Activated T-cell treated with anti-CD3 and anti-CD28 coated beads for 48 hours (primary cell): Measurements from ENCODE around the gene DAPP1.
"Not testable (repeated sequence)": the region's sequence is repeated elsewhere in the genome, so short reads cannot be mapped to it uniquely, and the experiment has no call there.

ENCODE experiments used
- DNase-seq: peaks from one replicate; pipeline ENCODE4 v3.0.0-alpha.2; 2020; ENCODE audit warnings: low read depth

Gene DAPP1, protein sequence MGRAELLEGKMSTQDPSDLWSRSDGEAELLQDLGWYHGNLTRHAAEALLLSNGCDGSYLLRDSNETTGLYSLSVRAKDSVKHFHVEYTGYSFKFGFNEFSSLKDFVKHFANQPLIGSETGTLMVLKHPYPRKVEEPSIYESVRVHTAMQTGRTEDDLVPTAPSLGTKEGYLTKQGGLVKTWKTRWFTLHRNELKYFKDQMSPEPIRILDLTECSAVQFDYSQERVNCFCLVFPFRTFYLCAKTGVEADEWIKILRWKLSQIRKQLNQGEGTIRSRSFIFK

DNA sequence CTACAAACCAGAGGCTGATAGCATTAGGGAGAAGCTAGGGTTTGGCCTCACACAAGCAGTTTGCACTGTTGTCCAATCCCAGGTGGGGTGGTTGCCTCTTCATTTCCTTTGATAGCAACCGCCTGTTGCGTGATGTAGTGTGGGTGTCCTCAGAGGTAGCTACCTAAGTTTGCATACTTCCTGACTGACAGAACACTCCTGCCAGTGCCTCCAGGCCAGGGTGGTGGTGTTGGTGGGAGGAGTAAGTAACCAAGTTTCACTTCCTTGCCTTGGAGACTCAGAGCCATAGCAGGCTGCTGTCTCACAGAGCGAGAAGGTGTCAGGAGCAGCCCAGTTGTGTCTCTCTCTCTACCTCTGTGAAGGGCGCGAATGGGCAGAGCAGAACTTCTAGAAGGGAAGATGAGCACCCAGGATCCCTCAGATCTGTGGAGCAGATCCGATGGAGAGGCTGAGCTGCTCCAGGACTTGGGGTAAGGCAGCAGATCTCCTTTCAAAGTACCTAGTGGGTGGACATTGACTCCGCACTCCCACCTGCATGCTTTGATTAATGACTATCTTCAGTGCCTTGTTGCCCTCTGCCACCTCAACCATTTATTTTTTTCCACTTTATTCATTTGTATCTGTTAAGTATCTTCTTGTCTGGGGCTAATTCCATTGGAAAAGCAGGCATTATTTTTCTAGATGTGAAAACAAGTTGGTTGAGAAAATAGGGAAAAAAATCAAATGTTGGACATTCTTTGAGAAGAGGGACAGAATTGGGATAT lies at the start of gene DAPP1:
DAPP1 (plus strand) TSS at position 283 of the 764 bp plus-strand sequence; CDS start at position 370, 87 bp downstream.
- DNase-seq, result peak; percentile 60

DNA sequence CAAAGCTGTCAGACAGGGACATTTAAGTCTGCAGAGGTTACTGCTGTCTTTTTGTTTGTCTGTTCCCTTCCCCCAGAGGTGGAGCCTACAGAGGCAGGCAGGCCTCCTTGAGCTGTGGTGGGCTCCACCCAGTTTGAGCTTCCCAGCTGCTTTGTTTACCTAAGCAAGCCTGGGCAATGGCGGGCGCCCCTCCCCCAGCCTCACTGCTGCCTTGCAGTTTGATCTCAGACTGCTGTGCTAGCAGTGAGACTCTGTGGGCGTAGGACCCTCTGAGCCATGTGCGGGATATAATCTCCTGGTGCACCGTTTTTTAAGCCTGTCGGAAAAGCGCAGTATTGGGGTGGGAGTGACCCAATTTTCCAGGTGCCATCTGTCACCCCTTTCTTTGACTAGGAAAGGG lies 45.8 kb upstream of the DAPP1 start:
- DNase-seq, result not testable (repeated sequence)

DNA sequence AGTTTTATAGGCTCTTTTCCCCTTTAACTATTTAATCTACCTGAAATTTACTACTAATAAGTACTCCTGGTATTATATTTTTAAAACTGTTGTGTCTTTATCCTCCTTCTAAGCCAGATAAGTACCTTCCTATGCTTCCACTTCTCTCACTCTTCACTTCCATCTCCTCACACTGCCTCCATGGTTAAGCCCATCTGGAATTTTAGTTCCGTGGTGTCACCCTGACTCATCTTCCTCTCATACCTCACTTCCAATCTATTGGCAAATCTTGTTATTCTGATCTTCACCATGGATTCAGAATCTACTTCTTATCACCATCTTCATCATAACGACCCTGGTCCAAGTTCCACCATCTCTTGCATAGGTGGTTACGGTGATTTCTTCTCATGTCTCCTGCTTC lies 32.7 kb upstream of the DAPP1 start:
- no peak for DNase-seq

DNA sequence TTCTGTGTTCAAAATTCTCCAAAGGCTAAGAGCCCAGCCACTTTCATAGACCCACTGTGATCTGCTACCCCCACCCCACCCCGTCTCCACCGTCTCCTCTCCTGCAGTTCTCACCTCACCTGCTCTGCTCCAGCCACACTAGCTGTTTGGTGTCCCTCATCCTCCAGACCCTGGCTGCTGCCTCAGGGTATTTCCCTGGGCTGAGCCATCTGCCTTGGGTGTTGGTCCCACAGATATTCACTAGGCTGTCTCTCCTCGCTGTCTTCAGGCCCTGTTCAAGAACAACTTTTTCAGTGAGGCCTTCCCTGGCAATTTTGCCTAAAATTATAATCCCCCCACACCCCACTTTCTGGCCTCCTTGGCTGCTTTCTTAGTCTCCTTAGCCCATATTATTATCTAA lies 31.8 kb upstream of the DAPP1 start:
- DNase-seq, result no peak

DNA sequence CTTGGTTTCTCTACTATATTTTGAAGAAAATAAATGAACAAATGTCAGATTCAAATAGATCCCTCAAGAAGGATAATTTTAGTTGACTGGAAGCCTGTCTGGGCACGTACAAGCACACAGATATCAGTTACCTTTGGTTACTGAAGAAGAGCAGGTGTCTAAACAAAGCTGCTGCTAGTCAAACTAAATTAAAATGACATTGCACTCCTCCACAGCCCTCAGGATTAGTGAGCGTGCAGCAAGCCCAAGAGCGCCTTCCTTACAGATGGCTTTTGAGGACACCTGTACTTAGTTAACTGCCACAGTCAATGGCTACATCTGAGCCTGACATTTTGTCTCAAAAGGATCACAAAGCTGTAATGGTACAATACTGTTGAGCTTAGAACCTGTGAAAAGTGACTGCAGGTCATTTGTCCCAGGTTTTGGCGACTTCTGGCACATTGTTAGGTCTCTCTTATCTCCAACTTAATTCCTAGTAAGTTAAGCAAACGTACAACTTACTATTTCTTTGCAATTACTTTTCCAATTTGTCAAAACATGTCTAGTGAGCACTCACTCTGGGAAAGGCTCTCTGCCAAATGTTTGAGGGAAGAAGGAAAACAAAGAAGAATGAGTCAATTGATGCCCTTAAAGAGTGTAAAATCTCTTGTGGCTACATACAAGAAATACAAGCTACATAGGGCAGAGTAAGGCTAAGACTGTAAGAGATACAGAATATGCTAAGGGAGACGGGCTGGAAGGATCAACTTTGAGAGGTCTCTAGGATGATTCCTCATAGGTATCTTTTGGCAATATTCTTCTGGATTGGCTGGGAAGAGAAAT lies 25.6 kb upstream of the DAPP1 start:
- no peak for DNase-seq

DNA sequence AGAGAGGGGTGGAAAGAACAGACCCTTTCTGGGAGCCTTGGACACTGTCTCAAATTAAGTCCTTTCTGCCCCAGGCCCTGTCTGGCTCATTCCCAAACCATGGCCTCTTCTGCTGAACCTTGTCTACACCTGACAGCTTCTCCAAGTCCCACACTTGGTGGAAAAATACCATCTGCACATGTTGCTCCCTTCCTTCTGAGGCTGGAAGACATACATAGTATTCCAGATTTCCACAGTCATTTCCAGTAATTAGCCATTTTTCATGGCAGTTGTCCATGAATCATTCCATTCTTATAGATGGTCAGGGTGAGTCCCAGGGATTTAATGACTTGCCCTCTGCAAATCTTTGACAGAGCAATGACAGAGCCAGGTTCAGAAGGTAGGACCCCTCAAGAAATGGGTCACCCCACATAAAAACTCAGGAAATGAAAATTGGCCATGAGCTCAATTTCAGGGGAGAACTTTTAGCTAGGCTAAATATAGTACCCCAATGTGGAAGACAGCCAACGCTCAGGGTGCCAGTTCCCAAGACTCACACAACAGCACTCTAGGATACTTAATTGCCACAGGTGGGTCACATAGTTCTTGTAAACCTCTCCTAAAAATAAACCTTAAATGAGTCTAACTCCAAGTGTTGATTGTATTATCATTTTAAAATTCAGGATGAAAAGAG lies 16.2 kb upstream of the DAPP1 start:
- no peak for DNase-seq

DNA sequence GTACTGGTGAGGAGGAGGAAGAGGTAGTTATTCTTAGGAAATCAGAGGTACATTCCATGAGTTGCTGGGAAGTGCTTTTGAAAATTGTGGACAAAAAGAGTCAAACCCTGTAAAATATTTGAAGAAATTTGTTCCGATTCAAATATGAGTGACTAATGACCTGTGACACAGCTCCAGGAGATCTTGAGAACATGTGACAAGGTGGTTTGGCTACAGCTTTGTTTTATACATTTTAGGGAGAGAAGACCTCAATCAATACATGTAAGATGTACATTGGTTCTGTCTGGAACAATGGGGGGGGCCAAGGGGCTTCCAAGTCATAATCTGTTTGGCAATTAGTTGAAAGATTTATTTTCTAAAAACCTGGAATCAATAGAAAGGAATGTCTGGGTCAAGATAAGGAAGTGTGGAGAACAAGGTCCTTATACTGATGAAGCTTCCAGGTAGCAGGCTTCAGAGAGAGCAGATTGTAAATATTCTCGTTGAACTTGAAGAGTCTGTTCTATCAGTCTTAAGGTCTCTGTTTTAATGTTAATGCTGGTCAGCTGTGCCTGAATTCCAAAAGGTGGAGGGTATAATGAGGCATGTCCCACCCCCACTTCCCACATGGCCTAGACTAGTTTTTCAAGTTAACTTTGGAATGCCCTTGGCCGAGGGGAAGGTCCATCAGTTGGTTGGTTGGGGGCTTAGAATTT lies 15.5 kb upstream of the DAPP1 start:
- DNase-seq, result no peak

DNA sequence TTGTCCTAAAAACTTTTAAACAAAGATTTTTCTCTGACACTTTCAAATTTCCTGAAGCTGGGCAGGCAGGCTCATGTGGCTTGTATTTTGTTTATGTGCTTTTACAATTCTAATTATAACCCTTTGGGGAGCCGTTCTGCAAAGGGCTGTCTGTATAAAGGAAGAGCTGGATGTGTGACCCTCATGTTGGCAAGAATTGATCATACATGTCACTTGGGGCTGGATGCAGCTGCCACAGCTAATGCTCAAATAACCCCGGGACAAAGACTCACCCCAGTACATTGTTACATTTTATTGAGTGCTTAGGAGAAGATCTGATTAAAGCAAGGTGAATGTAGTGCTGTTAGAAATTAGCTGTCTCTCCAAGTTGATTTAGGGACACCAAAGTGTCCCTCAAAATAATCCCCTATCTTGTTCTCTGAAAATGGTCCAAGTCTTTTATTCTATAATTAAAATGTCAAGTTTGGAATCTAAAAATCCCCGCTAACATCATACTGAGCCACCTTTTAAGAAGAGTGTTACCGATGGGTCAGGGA lies 13.0 kb upstream of the DAPP1 start:
- DNase-seq, result no peak

DNA sequence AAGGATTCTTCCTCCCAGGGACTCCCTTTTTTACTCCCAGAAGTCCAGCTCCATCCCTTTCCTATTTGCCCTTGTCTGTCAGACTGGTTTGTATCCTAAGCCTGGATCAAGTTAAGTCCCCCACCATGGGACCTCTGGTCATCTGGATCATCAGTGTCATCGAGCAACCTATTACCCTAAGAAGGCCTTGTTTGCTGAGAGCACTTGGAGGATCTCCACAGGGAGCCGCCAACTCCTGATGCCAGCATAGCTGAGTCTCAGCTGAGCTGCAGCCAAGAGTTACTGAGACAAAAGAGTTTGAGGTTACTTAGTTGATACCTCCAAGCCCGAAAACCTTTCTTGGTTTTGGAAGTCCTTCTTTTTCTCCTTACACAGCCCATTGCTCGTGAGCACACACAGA lies 10.1 kb upstream of the DAPP1 start:
- DNase-seq, result no peak

DNA sequence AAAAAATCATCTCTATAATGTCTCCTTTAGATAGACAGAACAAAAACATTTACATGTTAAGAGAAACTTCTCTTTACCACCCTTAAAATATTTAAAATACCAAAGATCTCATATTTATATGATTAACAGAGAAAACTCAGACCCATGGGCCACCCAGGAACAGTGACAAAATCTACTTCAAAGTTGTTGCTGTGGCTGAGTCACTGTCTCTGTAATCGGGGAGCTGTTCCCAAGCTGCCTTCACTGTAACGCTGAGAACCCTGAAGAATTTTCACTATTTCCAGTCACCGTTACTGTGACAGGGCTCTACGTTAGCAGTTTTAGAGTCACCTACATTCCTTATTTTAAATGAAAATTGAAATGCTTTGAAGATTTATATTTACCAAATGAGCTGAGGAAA lies 9.0 kb upstream of the DAPP1 start:
- no peak for DNase-seq

DNA sequence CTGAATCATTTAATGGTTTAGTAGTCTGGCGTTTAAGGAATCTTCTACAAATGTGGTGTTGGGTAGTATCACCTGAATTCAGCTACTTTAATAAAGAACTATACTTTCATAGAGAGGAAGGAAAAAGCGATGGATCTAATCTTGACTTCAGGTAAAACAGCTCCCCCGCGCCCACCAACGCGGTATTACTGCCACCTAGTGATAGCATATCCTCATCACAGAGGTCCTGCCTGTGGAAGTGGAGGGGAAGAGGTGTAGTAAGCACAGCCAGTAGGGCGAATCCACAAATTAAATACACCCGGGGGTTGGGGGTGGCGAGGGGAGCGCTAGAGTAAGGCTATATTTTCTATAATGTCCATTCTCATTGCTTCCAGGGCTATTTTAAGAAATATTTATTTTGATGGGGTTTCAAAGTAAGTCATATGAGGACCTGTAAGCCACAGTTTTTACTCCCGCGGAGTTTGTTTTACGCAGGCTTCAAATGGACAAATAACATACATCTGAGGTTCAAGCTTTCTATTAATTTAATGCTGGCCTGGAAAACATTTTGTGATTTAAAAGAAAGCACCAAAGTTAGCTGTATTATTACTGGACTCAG lies 8.3 kb upstream of the DAPP1 start:
- peak; percentile 63 for DNase-seq

DNA sequence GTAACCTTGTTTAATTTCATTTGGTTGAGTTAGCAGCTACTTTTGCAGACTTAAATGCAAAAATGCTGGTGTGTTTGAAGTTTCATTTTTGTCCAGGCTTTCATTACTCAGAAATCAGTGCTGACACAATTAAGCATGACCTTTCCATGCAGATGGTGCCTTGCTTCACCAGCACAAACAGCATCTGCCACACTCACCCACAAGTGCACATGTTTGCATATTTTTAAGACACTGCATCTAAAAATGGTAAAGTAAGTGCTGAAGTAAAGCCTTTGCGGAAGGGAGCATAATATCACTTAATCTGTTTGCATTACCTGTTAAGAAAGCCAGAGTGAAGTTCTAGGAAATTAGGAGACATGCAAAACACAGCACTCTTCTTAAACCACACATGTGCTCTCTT lies 7.3 kb upstream of the DAPP1 start:
- no peak for DNase-seq

DNA sequence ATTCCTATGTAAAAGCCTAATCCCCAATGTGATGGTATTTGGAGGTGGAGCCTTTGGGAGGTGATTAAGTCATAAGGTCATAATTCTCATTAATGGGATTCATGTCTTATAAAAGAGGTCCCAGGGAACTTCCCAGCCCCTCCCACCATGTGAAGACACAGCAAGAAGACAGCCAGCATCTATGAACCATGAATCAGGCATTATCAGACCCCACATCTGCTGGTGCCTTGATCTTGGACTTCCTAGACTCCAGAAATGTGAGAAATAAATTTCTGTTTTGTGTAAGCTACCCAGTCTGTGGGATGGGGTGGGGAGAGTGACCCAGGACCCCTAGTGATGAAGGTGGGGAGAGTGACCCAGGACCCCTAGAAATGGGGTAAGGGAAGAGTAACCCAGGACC lies 6.1 kb upstream of the DAPP1 start:
- no peak for DNase-seq

DNA sequence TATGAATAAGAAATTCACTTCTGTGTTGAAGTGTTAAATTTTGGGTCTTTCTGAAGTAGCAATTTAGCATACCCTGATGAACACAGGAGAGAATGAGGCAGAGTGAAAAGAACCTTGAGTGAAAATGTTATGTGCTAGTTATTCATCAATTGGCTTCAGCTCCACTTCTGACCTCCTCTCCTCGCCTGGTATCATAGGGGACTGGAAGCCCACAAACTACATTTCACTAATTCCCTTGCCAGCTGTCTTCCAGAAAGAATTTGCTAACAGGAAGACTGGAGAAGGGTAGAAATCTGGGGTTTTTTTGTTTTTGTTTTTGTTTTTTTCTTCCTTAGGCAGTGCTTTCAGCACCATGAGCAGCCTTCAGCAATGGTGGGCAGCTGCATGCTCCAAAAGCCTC lies 5.5 kb upstream of the DAPP1 start:
- no peak for DNase-seq

DNA sequence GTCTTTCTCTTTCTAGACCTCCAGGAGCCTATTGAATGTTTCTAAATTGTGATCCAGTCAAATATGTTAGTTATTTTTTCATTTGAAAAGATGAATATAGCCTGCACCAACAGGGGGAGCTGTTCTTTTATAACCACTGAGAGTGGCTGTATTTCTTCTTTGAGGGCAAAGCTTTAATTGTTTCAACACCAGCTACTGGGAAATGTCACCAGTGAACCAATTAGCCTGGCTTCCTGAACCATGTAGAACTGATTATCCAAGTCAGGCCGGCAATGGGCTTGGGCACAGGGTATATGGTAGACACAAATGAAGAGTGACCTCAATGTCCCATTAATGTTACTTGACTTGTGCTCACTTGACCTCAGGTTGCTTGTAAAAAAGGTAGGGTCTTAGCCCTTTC lies 4.8 kb upstream of the DAPP1 start:
- no peak for DNase-seq

DNA sequence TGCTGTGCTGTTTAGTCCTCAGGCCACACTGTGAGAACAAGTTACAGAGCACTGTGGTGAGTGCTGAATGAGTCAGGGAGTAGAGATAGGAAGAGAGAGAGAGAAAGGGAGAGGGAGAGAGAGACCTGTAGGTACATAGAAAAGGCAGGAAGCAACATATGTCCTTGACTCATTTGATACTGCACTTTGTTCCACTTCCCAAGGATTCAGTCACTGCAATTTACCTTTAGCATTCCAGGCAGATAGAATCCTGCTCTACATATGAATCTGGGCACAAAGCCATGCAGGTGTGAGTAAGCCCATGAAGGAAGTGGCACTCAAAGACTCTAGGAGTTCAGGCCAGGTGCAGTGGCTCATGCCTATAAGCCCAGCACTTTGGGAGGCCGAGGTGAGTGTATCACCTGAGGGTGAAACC lies 1.0 kb upstream of the DAPP1 start:
- DNase-seq, result no peak

DNA sequence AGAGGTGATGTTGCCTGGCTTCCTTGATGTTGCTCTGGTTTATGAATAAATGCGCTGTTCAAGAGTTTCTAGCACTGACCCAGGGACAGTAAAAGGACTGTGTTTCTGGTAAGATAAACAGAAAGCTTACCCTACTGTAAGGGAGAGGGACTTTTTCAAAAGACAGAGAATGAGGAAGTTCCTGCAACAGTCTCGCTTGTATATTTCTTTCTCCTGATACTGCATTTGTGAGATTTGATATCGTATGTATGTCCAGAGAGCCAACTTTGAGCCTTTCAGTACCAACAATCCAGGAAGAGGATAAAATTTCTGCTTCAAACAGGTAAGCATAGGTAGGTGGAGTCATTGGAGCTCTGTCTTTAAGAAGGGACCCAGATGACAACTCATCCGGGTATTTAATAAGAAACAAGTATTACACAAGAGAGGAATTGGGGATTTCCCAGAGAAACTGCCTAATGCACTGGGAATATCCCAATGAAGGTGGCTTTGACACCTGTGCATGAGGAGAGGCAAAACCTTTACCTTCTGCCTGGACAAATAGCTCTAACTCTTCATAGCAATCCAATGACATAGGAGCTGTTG lies 773 bp downstream of the DAPP1 start:
- no peak for DNase-seq

DNA sequence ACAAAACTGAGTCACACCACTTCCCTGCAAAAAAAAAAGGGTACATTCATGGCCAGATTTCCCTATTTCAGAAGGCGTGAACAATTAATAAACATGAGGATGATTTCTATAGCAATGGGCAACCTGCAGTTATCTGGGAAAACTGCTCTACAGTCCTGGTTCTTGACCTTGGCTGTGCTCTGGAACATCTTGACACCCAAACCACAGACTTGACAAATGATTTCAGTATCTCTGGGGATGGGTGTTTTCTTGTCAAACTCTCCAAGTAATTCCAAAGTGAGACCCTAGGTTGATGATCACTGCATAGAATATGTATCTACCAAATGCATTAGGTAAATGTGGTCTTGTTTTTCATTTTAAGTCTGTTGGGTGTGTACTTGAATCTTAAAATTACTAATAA lies 2.0 kb downstream of the DAPP1 start:
- no peak for DNase-seq

DNA sequence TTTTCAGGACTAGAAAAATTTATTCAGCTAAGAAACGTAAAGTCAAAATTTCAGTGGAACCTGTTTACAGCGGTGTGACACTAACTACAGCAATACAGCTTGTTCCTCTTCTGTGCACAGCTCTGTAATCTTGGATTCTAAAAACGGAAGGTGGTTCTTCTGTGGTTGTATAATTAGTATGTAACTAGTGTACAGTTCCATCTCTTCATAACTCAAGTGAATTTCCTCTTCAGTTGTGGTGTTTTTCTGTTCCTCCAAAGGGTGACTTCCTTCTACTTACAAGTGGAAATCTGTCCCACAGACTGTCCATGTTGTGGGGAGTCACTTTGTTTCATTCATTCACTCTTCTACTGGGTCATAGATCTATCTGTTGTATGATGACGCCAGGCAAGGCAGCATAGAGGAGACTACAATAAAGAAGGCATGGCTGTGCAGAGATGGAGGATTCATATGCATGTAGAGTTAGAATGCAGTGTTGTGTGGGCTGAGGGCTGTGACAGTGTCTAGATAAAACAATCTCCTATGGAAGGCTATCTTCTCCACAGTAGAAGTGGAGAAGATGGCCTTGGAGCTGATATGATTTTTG lies 5.4 kb downstream of the DAPP1 start:
- DNase-seq, result no peak

DNA sequence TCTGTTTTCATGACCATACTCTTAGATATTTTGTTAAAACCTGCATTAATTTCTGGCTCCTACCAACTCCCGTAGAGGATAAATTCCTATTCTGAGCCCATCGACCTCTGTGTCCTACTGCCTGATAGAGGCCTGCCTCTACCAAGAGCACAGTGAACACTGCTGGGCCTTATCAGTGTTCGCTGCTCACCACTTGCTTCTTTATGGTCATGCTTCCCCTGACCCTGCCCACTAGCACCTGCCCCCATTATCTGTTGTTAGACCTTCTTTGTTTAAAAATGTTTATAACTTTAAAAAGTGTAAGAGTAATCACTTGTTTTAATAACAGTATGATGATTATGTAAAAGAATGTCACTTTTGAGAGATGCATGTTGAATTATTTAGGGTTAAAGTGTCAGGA lies 6.1 kb downstream of the DAPP1 start:
- no peak for DNase-seq
